Testis (tissue), 3 donors: Measurements from ENCODE around the gene PAFAH1B1. TPM values are rescaled to one million over a fixed set of nuclear protein-coding genes. Genes with fewer than 3 reads are reported as not detected.

Experiments used
- DNase-seq: peaks from one replicate; pipeline ENCODE4 v3.0.0-alpha.2; 2019
- H3K27ac ChIP-seq, 2 donors: fragments of 200-600 bp; sonication (generic); one replicate each; pipeline ENCODE4 v1.5.1; 2019
- H3K27me3 ChIP-seq: fragments of 200-600 bp; sonication (generic); one replicate; pipeline ENCODE4 v1.5.1; 2019
- H3K36me3 ChIP-seq: fragments of 200-600 bp; sonication (generic); one replicate; pipeline ENCODE4 v1.5.1; 2017; ENCODE audit warnings: low read depth; ENCODE audit errors: missing control alignments
- H3K4me1 ChIP-seq: fragments of 200-600 bp; sonication (generic); one replicate; pipeline ENCODE4 v1.5.1; 2019
- H3K4me3 ChIP-seq, 2 donors: fragments of 200-600 bp; sonication (generic); one replicate each; pipeline ENCODE4 v1.5.1; 2017 to 2019
- H3K9me3 ChIP-seq: fragments of 200-600 bp; sonication (generic); one replicate; pipeline ENCODE4 v1.5.1; 2017
- POLR2A ChIP-seq: fragments of 450-650 bp; IDR thresholded peaks from one replicate; pipeline ENCODE4 v1.6.1; 2017; ENCODE audit warnings: antibody characterized with exemption, mild to moderate bottlenecking, moderate library complexity
- WGBS, 2 donors: methylation state at CpG; one replicate each; pipeline ENCODE4 v1.1.5; 2018; 5-methylcytosine and 5-hydroxymethylcytosine counted together
- intact Hi-C: fragments of 100-400 bp; cut with DNase I; formaldehyde crosslinking; loops from one replicate; pipeline ENCODE4 v1.15.1; 2023; ENCODE audit warnings: low total_unique reads
- polyA plus RNA-seq: library from polyadenylated mRNA; stranded (reverse); fragments of 350-450 nt; fragmentation: Illumina TruSeq; extraction: RNeasy Lipid Tissue Mini Kit (QIAGEN cat#74804); gene quantifications from one replicate; pipeline ENCODE4 v1.2.3, GENCODE V29; 2014; ENCODE audit warnings: low read depth, low replicate concordance; ENCODE audit not compliant: insufficient read depth
- total RNA-seq, 2 donors: library from RNA; depleted of rRNA; stranded (reverse); fragments of >200 nt; gene quantifications; one replicate each; pipeline ENCODE4 v1.2.3, GENCODE V29; 2016
- TF ChIP-seq, protein P1 (sequence below), 3 experiments: fragments of 450-650 bp in 2 of 3; fragments of 200-600 bp in 1 of 3; sonication (generic) in 1 of 3; IDR thresholded peaks; one replicate each; pipeline ENCODE4 v1.5.1; 2016 to 2019; ENCODE audit warnings: antibody characterized with exemption in 3 of 3, mild to moderate bottlenecking in 2 of 3, moderate library complexity in 1 of 3

PAFAH1B1 gene
- total and polyA plus RNA-seq, 3 donors from 2014 or later: 157 to 597 (median 225) TPM

- Histone ChIP-seq H3K4me1 (no peaks in the 10 kb centered on the region), H3K27me3 (no peaks in the 10 kb centered on the region), H3K36me3 (no peaks in the 10 kb centered on the region), H3K9me3 (no peaks in the 10 kb centered on the region), H3K27ac (no peak overlapping the region), H3K4me3 (no peak overlapping the region)
- no peak for DNase-seq
- WGBS, 2 donors: 90 to 91% methylated on average over 19 to 40 of the region's 41 CpGs
- no peak for TF ChIP-seq POLR2A
- TF ChIP-seq, protein P1, sequence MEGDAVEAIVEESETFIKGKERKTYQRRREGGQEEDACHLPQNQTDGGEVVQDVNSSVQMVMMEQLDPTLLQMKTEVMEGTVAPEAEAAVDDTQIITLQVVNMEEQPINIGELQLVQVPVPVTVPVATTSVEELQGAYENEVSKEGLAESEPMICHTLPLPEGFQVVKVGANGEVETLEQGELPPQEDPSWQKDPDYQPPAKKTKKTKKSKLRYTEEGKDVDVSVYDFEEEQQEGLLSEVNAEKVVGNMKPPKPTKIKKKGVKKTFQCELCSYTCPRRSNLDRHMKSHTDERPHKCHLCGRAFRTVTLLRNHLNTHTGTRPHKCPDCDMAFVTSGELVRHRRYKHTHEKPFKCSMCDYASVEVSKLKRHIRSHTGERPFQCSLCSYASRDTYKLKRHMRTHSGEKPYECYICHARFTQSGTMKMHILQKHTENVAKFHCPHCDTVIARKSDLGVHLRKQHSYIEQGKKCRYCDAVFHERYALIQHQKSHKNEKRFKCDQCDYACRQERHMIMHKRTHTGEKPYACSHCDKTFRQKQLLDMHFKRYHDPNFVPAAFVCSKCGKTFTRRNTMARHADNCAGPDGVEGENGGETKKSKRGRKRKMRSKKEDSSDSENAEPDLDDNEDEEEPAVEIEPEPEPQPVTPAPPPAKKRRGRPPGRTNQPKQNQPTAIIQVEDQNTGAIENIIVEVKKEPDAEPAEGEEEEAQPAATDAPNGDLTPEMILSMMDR (IDR thresholded peaks at IDR 0.05): no peak
- intact Hi-C loops: no loop called here
Observed at GRCh38 chr17:2701161-2701995, 107.9 kb downstream of the PAFAH1B1 start.

- 82 to 89% methylated on average over 10 to 22 of the region's 22 CpGs for WGBS, 2 donors
- Histone ChIP-seq H3K4me3 (no peak overlapping the region), H3K9me3 (no peaks in the 10 kb centered on the region), H3K27ac (no peak overlapping the region), H3K36me3 (no peaks in the 10 kb centered on the region), H3K4me1 (peaks cover 5% of the 10 kb centered on the region), H3K27me3 (no peaks in the 10 kb centered on the region)
- intact Hi-C loops: no loop called here
- TF ChIP-seq, protein P1 (IDR thresholded peaks at IDR 0.05): no peak
- TF ChIP-seq POLR2A: no peak
- no peak for DNase-seq
Observed at GRCh38 chr17:2701996-2702741, 108.7 kb downstream of the PAFAH1B1 start.

GRCh38 chr17:2703181-2703580, 109.7 kb downstream of the PAFAH1B1 start:
- intact Hi-C loops: no loop called here
- Histone ChIP-seq H3K4me3 (no peak overlapping the region), H3K4me1 (peaks cover 14% of the 10 kb centered on the region), H3K9me3 (no peaks in the 10 kb centered on the region), H3K27ac (no peak overlapping the region), H3K27me3 (no peaks in the 10 kb centered on the region), H3K36me3 (no peaks in the 10 kb centered on the region)
- no peak for DNase-seq
- WGBS, 2 donors: 90 to 94% methylated on average over 11 to 20 of the region's 20 CpGs
- TF ChIP-seq POLR2A: no peak
- TF ChIP-seq, protein P1 (IDR thresholded peaks at IDR 0.05): no peak

GRCh38 chr17:2703606-2704005, 110.2 kb downstream of the PAFAH1B1 start:
- TF ChIP-seq POLR2A: no peak
- TF ChIP-seq, protein P1 (IDR thresholded peaks at IDR 0.05): no peak
- Histone ChIP-seq H3K27ac (no peak overlapping the region), H3K4me1 (peaks cover 17% of the 10 kb centered on the region), H3K9me3 (no peaks in the 10 kb centered on the region), H3K4me3 (no peak overlapping the region), H3K27me3 (no peaks in the 10 kb centered on the region), H3K36me3 (no peaks in the 10 kb centered on the region)
- intact Hi-C loops: no loop called here
- 90 to 97% methylated on average over 6 to 16 of the region's 16 CpGs for WGBS, 2 donors
- DNase-seq: no peak
